NCI-H1436 treated with DMSO at 0.1 percent for 48 hours (cell line): ENCODE results near the gene ARHGDIA.
"Not testable (repeated sequence)": the region's sequence is repeated elsewhere in the genome, so short reads cannot be mapped to it uniquely, and the experiment has no call there.

Experiments
- DNase-seq: peaks from one replicate; lab custom pipeline; 2025; lab: John Stamatoyannopoulos, UW

ARHGDIA gene

DNA sequence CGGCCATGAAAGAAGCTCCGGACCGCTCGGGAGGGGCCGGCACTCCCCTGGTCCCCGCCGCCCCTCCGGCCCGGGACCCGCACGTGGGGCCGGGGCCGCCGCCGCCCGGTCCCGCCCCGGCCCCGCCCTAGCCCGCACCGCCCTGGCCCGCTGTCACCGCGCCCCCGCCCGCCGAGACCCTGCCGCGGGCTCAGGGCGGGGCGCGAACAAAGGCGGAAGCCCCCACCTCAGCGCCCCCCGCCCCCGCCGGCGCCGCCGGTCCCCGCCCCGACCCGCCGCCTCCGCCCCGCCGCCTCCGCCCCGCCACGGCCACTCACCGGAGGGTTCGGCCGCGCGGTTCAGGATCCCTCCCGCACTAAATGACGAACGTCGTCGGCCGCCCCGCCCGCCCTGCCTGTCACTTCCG lies at the start of gene ARHGDIA:
Gene ARHGDIA, minus strand, starts transcription at position 357 of the 406 bp plus-strand sequence. CDS start 1,407 bp downstream, outside the sequence.
- no peak for DNase-seq

DNA sequence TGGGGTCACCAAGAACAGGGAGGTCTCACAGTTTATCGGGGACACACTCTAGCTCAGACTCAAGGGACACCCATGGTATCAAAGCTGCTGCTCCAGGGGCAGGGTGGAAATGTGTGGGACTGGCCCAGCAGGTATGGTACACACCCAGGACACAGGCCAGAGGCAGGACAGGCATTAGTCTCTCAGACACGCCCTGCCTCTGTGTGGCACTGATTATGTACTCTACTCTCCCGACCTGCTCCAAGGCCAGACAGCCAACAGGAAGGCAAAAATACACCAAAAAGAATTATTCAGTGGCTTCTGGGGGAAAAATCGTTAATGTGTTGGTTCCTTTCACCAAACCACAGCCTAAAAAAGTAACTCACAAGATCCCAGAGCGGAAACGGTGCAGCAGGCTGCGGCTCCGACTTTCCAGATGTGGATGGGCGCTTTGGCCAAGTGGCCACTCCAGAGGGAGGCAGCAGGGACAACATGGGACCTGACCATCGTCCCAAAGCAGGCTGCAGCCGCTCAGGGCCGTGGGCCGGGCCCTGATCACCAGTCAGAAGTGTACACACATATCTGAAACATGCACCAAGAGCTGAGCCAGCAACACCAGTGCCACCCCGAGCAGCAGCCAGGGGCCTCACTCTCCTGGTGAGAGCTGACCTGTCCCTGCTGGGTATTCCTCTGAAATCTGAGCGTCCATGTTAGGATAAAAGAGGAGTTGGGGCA lies 47.9 kb upstream of the ARHGDIA start:
- no peak for DNase-seq

DNA sequence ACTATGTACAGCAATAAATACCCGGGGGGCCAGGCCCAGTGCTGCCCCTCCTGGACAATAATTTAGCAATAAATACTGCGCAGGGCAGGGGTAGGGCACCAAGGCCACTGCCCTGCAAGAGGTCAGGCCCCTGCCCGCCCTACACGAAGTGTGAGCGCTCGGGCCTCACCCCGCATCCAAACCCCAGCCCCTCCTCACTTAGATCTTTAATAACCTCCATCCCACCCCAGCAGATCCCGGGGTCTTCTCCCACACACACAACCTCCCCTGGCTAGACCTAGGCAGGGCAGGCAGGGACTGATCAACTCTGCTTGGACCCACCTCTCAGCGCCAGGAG lies 47.2 kb upstream of the ARHGDIA start:
- not testable (repeated sequence) for DNase-seq

DNA sequence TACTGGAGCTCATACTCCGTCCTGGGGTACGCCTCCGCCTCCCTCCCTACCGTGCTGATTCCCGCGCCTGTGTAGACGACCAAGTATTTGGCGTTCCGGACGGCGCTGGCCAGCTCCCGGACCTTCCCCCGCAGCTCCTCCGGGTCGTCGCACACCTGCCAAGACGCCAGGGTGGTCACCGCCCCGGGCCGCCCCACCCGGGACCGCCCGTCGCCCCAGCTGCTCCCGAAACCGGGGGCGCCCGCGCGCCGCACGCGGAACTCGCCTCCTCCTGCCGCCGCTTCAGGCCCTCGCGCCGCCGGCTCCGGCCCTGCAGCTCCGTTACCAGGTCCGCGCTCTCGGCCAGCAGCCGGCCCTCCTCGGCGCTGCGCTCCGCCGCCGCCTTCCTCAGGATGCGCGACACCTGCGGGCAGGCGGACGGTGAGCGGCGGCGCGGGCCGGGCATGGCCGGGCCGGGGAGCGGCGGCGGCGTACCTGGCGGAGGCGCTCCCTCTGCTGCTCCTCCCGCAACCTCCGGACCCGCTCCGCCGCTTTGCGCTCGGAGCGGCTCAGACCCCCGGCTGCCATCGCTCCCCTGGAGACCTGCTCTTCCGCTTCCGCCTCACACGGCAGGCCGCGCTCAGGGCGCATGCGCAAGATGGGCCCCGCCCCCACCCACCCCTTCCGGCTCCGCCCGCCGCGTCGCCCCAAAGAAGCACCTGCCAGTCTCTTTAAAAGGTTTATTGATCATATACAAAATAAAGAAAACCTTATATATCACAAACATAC lies 46.6 kb upstream of the ARHGDIA start, which contains the start of gene SIRT7:
Gene SIRT7, minus strand, starts transcription at position 612 of the 768 bp plus-strand sequence. Its CDS starts 45 bp downstream, at position 567.
- DNase-seq, result peak; percentile 19

DNA sequence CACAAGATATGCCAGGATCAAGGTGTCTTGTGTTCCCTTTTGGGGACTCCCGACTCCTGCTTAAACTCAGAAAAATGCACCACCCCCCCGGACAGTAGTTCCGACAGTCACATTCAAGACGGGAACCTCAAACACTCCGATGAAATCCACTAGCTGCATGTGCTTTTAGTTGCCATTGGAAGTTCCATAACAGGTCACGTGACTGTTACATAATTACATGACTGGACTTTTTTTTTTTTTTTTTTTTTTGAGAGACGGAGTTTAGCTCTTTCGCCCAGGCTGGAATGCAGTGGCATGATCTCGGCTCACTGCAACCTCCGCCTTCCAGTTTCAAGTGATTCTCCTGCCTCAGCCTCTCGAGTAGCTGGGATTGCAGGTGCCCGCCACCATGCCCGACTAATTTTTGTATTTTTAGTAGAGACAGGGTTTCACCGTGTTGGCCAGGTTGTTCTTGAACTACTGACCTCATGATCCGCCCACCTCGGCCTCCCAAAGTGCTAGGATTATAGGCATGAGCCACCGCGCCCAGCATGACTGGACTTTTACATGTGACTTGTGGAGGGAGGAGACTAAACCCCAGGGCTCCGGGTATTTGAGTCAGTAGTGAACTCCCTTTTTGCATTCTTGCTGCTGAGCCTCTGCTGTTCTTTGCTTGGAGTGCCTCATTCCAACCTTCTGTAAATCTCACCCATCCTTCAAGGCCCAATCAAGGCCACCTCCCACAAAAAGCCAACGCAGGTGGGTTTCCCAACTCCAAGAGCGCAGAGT lies 45.3 kb upstream of the ARHGDIA start:
- DNase-seq, result no peak

DNA sequence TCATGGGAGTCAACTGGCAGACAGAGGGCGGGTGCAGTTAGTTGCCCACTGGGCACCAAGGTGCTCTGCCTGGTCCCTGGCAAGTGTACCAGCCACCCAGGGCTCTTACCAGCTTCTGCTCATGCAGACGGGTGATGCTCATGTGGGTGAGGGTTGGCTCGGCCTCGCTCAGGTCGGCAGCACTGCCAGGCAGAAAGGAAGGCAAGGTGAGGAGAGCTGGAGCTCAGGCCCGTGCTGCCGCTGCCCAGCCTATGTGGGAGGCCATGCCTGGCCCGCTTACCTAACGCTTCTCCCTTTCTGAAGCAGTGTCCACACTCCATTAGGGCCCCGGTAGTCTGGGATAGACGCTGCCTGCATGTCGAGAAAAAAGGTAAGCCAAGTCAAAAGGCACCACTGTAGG lies 44.2 kb upstream of the ARHGDIA start:
- DNase-seq, result no peak

DNA sequence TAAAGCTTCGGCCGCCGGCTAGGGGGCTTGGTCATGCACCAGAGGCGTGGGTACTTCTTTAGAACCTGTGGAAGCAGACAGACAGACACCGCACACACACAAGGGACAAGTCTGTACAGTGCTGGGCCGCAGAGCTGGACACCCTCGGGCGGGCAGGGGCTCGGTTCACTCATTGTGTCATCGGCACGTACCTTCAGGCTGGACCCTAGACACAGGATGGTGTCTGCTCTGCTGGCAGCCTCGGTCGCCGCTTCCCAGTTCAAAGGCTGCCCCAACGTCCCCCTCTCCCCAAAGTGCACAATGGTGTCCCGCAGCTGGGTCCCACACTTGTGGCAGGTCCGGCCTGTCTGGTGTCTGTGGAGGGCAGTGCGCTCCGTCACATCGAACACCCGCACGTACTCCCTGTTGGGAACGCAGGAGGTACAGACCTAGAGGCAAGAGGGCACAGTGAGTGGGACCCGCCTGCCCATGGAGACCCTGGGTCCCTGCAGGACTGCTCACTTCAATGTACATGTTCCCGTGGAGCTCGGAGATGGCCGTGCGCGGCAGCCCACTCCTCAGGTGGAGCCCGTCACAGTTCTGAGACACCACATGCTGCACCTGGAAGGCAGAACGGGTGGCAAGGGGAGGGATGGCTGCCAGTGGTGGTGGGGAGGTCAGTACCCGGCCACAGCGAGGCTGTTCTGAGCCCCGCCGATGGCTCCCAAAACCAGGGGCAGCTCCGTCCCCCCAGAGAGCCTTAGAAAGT lies 43.1 kb upstream of the ARHGDIA start:
- no peak for DNase-seq

DNA sequence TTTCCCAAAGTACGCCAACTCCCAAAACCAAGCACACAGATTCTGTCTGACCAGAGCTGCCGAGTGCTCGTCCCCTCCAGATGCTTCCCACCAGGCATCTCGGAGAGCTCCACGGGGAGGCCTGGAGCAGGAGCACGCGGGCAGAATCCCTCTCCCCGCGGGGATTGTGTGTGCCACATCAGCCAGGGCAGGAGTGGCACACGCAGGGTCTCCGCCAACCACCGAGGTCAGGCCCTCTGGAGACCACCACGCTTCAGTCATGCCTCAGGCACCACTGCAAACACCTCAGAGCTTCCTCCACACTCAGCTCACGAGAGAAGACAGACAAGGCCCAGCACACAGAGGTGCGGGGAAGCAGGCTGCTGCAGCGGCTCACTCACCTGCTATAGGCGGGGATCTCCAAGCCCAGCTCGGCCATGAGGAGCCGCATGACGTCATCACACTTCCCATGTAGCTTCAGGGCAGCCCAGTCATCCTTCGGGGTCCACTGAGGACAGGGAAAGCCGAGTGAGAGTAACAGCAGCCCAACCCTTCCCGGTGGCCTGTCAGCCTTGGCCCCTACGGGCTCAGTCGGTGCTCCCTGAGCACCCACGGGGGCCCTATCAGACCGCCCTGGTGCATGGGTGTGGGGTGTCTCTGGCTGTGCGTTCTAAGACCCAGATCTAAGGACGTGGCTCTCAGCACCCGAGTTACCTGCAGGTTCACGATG lies 42.4 kb upstream of the ARHGDIA start:
- DNase-seq, result no peak

DNA sequence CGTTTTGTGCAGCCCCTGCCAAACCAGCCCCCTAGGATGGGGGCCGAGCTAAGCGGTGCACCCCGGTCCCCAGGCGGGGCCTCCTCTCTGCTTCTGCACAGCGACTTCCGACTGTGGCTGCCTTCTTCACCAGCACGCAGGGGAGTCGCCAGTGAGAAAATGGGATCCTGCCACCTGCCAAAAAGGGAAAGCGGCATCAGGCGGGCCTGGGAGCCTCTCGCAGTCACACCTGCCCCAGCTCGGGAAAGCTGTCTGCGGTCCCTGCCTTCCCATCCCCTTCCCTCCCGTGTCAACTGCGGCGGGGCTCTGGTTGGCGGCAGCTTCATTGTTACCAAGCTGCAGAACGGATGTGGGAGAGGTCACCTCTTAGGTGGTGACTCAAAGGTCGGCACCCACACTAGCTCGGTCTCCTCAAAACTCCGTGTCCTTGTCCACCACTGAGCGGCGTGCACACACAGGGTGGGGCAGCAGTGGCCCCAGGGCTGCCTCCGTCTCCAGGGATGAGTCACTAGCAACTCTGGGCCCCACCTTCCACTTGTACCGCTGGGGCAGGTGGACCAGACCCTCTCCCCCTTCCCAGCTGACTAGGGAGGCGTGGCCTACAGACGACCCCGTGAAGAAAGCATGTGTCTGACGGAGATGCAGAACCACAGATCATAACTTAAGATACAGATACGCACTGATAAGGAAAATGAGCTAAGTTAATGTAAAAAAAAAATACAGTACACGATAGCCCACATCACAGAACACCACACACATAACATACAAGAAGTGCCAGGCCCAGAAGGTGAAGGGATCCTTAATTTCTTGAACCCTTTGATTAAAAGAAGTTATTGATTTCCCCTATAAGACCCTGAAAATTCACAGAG lies 41.5 kb upstream of the ARHGDIA start:
- no peak for DNase-seq

DNA sequence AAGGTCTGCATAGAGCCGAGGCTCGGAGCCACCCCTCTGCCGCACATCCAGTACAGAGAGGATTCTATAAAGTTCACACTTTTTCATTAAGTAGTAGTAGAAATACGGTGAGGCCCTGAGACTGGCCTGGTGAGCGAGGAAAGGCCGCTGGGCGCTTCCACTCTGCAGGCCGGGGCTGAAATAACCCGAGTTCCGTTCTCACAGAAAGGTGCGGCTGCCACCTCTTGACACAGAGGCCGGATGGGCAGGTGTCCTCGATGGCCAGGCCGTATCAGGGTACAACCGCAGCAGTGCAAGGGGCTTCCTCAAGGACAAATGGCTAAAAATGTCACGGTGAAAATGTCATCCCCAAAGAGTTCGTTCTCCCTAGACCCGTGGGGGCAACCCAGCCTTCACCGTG lies 40.8 kb upstream of the ARHGDIA start:
- no peak for DNase-seq

DNA sequence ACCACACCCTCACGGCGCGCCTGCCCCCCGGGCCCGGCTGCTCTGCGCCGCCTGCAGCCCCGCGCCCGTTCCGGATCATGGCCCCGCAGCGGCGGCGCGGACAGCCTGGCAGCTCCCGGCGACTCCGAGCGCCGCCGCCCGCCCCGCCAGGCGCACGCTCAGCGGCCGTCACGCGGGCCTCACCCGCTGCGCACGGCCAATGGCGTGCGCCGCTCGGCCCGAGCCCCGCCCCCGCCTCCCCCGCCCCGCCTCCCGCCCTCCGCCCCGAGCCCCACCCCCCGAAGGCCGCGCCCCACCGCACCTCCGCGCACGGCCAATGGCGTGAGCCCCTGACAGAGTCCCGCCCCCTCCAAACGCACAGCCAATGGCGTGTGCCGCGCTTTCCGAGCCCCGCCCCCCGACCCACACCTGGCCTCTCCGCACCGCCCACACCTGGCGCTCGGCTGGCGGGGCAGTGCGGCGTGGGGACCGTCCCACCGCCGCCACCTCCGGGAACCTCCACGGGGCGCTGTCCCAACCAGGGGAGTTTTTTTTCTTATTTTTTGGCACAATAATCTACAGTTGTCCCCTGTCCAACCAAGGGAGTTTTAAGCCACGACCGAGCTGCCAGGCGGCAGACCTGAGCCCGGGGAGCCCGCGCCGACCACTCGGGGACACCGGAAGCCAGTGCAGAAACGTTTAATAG lies 40.3 kb upstream of the ARHGDIA start, which contains the start of gene PCYT2:
Gene PCYT2, minus strand, starts transcription at position 123 of the 685 bp plus-strand sequence. Its CDS starts 44 bp downstream, at position 79.
- peak; percentile 57 for DNase-seq

DNA sequence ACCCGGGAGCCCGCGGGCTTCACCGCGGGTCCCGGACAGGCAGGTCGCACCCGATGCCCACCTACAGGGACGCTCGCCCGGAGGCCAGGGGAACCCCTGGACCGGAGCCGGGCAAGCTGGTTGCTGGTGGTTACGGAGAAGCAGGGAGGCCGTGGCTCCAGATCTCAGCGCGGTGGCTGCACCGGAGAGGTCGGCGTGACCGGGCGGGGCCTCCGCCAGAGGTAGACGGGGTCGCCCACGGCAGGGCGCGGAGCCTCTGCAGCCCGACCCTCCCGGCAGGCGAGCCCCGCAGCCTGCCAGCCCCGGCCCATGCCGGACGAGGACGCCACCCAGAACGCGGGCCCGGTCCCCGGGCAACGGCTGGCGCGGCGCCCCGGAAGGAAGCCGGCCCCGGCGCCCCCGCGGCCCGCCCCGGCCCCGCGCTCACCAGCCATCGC lies 39.7 kb upstream of the ARHGDIA start:
- no peak for DNase-seq

DNA sequence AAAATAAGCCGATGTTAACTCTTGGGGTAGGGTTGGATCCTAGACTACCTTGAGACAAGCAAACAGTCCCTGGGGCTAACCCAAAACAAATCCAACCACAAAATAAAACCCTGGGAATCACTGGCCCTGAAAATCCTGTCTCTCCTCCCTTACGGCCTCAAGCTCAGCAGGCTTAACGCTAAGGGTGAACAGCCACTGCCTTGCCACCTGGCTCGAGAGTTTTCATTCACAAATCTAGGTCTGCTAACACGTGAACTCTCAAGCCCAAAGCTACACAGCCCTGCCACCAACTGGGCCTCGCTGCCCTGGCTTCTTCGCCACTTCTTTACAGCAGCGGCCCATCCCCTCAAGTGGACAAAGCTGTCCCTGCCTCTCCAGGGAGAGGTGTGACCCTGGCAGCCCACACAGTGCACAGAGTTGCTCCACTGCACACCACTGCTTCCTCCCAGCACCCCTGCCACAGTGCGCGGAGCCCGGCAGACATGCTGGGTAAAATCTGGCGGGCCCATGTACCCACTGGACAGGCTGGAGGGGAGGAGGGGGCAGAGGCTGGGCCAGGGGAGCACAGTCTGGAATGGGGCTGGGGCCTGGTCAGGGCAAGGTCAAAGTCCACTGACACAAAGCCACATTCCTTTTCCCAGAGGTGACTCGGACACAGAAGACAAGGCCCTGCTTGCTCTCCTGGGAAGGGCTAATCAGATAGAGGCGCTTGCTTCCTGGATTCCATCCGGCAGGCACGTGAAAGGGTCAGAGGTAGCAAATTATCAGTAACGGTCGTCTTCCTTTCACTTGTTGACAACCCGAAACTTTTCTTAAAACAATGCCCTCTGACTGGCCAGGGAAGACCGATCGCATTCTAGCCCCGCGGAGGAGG lies 39.1 kb upstream of the ARHGDIA start:
- DNase-seq, result no peak

DNA sequence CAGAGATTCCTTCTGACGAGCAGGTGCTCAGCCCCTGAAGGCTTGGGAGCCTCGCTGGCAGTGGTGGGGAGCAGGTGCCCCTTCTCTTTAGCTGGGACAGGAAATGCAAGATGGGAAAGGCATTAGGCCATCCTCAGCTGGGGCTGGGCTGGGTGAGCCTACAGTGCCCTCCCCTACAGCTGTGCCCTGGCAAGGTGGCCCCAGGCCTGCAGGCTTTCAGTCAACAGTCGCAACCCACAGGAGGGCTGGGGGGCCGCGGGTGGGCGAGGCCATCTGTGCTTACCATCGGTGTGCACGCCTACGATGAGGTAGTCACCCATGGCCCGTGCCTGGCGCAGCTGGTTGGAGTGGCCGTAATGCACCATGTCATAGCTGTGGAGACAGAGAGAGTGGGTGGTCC lies 38.1 kb upstream of the ARHGDIA start:
- DNase-seq, result no peak

DNA sequence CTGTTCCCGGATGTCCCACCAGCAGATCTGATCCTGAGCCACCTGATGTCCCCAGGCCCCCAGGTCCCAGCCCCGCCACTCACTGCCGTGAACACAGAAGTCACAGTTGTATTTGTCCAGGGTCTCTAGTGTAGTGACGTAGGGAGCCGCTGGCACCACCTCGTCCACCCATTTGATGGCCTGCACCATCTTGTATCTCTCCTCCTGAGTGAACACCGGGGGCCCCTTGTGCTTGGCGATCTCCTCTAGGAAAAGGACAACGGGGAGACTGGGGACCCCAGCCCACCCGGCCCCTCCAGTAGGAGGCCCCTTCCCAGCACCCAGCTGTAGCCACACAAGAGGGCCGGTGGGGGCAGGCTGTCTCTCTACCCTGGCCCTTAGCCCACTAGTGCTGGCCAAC lies 37.7 kb upstream of the ARHGDIA start:
- DNase-seq, result no peak

DNA sequence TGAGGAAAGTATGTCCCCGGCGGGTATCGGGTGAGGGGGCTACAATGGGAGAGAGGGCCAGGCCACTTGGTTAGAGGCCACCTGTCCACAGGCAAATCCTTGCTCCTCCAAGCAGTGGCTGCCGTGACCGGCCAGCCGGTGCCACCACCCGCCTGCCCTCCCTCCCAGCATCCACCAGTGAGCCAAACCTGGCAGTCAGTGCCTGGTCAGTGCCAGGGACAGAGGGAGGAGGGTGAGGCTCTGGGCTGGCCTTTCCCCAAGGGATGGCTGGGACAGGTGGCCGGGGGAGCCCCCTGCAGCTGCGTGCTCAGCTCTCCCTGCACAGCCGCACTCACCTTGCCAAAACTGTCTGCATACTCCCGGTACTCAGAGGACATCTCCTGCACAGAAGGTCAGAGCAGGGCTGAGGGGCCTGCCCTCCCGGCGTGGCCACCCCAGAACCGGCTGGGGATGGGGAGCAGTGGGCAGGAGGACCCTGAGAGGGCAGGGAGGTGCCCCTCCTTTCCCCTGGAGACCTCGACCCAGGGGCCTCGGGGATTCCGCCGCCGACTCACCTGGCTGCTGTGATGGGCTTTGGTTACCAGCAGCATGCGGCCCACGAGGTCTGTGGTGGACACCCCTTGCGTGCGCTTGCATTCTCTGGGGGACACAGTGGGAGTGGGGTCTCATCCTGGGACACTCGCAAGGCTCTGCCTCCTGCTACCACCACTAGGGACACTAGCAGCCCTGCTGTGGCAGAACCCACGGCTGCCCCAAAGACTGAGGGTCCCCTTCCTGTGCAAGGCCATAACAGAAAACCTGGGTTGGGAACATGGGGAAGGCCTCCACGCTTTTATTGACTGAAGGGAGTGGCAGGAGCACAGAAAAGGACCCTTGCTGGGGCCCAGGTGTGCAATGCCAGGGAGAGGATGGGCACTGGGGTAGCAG lies 36.3 kb upstream of the ARHGDIA start:
- DNase-seq, result no peak

DNA sequence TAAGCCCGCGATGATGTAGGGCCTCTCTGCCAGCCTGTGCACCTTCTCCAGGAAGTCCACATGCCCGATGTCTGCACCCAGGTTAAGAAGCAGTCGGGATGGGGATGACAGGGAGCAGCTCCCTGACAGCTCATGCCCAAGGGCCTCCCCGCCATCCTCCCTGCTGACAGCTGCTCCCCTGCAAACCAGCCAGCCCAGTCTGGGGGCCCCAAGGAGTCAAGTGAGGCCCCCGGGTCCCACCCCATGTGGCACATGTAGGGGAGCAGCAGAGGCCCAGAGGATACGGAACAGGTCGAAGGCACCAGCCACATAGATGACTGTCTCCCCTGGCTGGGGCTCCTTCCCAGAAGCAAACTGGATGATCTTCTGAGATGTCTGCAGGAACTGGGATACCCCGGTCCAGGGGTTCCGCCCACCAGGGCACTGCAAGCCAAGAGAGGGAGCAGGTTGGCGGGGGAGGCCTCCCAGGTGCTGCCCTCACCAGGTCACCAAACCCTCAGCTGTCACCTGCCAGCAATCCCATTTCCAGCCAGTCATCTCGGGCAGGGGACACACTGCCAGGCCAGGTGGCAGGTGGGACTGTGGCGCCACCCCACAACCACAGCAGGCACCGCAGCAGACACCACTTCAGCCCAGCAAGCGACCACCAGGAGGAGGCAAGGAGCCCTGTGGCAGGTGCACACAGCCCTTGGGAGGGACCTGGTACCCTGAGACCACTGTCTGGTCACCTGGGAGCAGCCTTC lies 35.5 kb upstream of the ARHGDIA start:
- no peak for DNase-seq
